GM12801 (cell line): ENCODE measurements around the gene HSD17B11.

Source experiments
- CTCF ChIP-seq: IDR thresholded peaks from one replicate; pipeline ENCODE4 v1.5.1; 2011; ENCODE audit warnings: control low read depth; ENCODE audit not compliant: insufficient read length; ENCODE audit errors: extremely low read depth

The HSD17B11 gene

GRCh38 chr4:87299898-87300297, 91.1 kb downstream of the HSD17B11 start:
- TF ChIP-seq CTCF, result no peak

GRCh38 chr4:87298362-87298761, 92.6 kb downstream of the HSD17B11 start:
- TF ChIP-seq CTCF, result no peak

- no peak for TF ChIP-seq CTCF
Observed at GRCh38 chr4:87286970-87287369, 104.0 kb downstream of the HSD17B11 start.
